ENCODE measurements around the gene EPM2A. TPM values are rescaled to one million over a fixed set of nuclear protein-coding genes. Genes with fewer than 3 reads are reported as not detected.

EPM2A gene
- total RNA-seq, 1 experiment from 2014 or later, result 2.5 TPM

DNA sequence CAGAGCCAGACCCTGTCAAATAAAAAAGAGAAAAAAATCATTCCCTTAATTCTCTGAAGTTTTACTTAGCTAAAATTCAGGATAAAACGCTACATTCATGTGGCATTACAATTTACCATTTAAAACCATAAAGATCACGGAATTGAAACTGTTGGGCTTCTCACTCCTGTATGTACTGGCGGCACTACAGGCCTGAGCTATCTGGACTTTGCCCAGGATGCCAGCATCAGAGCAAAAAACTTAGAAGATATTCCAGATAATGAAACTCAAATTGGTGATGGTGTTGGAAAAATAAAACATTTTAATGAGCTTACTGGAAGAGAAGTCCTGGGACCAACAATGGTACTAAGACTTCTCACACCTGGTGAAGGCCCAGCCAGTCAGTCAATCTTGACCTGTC is 14.2 kb downstream of the EPM2A start:
- no peaks in the 10 kb centered on the region for H3K36me3 Mint-ChIP-seq (ENCODE audit: insufficient read depth, unreplicated experiment)
- TF ChIP-seq, protein P1, sequence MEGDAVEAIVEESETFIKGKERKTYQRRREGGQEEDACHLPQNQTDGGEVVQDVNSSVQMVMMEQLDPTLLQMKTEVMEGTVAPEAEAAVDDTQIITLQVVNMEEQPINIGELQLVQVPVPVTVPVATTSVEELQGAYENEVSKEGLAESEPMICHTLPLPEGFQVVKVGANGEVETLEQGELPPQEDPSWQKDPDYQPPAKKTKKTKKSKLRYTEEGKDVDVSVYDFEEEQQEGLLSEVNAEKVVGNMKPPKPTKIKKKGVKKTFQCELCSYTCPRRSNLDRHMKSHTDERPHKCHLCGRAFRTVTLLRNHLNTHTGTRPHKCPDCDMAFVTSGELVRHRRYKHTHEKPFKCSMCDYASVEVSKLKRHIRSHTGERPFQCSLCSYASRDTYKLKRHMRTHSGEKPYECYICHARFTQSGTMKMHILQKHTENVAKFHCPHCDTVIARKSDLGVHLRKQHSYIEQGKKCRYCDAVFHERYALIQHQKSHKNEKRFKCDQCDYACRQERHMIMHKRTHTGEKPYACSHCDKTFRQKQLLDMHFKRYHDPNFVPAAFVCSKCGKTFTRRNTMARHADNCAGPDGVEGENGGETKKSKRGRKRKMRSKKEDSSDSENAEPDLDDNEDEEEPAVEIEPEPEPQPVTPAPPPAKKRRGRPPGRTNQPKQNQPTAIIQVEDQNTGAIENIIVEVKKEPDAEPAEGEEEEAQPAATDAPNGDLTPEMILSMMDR (IDR thresholded peaks at IDR 0.05; ENCODE audit: unreplicated experiment), result no peak
- intact Hi-C loops (cut with micrococcal nuclease; ENCODE audit: unreplicated experiment), result no loop called here
- H3K4me3 Mint-ChIP-seq (ENCODE audit: low read depth, unreplicated experiment), result no peak overlapping the region
- no peaks in the 10 kb centered on the region for H3K4me1 Mint-ChIP-seq (ENCODE audit: low read depth, unreplicated experiment)
- no TSS peak for BruUV-seq (replicated peaks)
- CTCF ChIA-PET, result no interaction called here
- H3K9me3 Mint-ChIP-seq (ENCODE audit: low read depth, unreplicated experiment), result peaks cover 5% of the 10 kb centered on the region
- no peak for DNase-seq
- no peak overlapping the region for H3K27ac Mint-ChIP-seq (ENCODE audit: unreplicated experiment)
- H3K27me3 Mint-ChIP-seq (ENCODE audit: unreplicated experiment), result no peaks in the 10 kb centered on the region

DNA sequence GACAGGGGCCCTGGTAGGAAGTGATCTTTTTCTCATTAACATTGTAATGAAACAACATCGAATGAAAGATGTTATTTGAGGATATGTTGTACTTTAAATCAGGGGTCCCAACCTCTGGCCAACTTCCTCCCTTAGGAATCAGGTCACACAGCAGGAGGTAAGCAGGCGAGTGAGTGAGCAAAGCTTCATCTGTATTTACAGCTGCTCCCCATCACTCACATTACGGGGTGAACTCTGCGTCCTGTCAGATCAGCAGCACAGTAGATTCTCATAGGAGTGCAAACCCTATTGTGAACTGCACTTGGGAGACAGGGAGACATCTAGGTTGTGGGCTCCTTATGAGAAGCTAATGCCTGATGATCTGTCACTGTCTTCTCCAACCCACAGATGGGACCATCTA is 19.9 kb downstream of the EPM2A start:
- no peak overlapping the region for H3K27ac Mint-ChIP-seq (ENCODE audit: unreplicated experiment)
- no peak for DNase-seq
- no peaks in the 10 kb centered on the region for H3K27me3 Mint-ChIP-seq (ENCODE audit: unreplicated experiment)
- intact Hi-C loops (cut with micrococcal nuclease; ENCODE audit: unreplicated experiment), result no loop called here
- H3K4me3 Mint-ChIP-seq (ENCODE audit: low read depth, unreplicated experiment), result no peak overlapping the region
- no peaks in the 10 kb centered on the region for H3K36me3 Mint-ChIP-seq (ENCODE audit: insufficient read depth, unreplicated experiment)
- TF ChIP-seq, protein P1 (IDR thresholded peaks at IDR 0.05; ENCODE audit: unreplicated experiment), result no peak
- H3K4me1 Mint-ChIP-seq (ENCODE audit: low read depth, unreplicated experiment), result no peaks in the 10 kb centered on the region
- H3K9me3 Mint-ChIP-seq (ENCODE audit: low read depth, unreplicated experiment), result peaks cover 5% of the 10 kb centered on the region
- CTCF ChIA-PET, result no interaction called here
- no TSS peak for BruUV-seq (replicated peaks)

DNA sequence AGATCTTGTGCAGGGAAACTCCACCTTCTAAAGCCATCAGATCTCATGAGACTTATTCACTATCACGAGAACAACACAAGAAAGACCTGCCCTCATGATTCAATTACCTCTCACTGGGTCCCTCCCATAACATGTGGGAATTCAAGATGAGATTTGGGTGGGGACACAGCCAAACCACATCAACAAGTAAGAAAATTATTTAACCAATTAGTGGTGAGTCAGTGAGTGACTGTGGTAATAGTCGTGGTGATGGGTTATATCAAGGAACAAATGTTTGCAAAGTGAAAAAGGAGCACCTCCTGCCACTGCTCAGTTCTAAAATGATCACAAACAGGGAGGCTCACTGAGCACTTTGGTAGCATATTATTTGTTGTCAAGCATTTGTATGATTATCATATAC is 20.6 kb downstream of the EPM2A start:
- Mint-ChIP-seq H3K36me3 (ENCODE audit: insufficient read depth, unreplicated experiment) (no peaks in the 10 kb centered on the region), H3K27ac (ENCODE audit: unreplicated experiment) (no peak overlapping the region), H3K27me3 (ENCODE audit: unreplicated experiment) (no peaks in the 10 kb centered on the region), H3K4me1 (ENCODE audit: low read depth, unreplicated experiment) (no peaks in the 10 kb centered on the region), H3K9me3 (ENCODE audit: low read depth, unreplicated experiment) (peaks cover 5% of the 10 kb centered on the region), H3K4me3 (ENCODE audit: low read depth, unreplicated experiment) (no peak overlapping the region)
- intact Hi-C loops (cut with micrococcal nuclease; ENCODE audit: unreplicated experiment), result no loop called here
- DNase-seq, result no peak
- TF ChIP-seq, protein P1 (IDR thresholded peaks at IDR 0.05; ENCODE audit: unreplicated experiment), result no peak
- no TSS peak for BruUV-seq (replicated peaks)
- CTCF ChIA-PET, result no interaction called here

- H3K4me1 Mint-ChIP-seq (ENCODE audit: low read depth, unreplicated experiment), result no peaks in the 10 kb centered on the region
- no peaks in the 10 kb centered on the region for H3K27me3 Mint-ChIP-seq (ENCODE audit: unreplicated experiment)
- no TSS peak for BruUV-seq (replicated peaks)
- no peak overlapping the region for H3K27ac Mint-ChIP-seq (ENCODE audit: unreplicated experiment)
- H3K36me3 Mint-ChIP-seq (ENCODE audit: insufficient read depth, unreplicated experiment), result no peaks in the 10 kb centered on the region
- CTCF ChIA-PET, result no interaction called here
- no peak for DNase-seq
- TF ChIP-seq, protein P1 (IDR thresholded peaks at IDR 0.05; ENCODE audit: unreplicated experiment), result no peak
- H3K9me3 Mint-ChIP-seq (ENCODE audit: low read depth, unreplicated experiment), result peaks cover 5% of the 10 kb centered on the region
- H3K4me3 Mint-ChIP-seq (ENCODE audit: low read depth, unreplicated experiment), result no peak overlapping the region
- intact Hi-C loops (cut with micrococcal nuclease; ENCODE audit: unreplicated experiment), result no loop called here
Measured at GRCh38 chr6:145713773-145714172, 21.5 kb downstream of the EPM2A start.

DNA sequence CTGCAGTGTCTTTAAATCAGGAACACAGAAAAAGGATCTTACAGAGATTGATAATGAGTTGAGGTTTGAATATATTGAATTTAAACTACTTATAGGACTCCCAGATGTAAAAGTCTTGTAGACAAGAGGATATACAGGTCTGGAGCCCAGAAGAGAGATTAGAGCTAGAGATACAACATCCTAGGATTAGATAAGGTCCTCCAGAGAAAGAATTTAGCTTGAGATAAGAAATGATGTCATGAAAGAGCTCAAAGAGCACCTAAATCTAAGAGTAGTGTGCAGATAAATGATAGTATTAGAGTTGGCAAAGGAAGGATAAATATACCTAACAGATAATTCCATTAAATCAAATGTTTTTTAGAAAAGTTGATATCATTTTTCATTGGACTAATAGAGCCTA is 23.9 kb downstream of the EPM2A start:
- CTCF ChIA-PET, result no interaction called here
- TF ChIP-seq, protein P1 (IDR thresholded peaks at IDR 0.05; ENCODE audit: unreplicated experiment), result no peak
- BruUV-seq (replicated peaks), result no TSS peak
- H3K4me1 Mint-ChIP-seq (ENCODE audit: low read depth, unreplicated experiment), result no peaks in the 10 kb centered on the region
- H3K4me3 Mint-ChIP-seq (ENCODE audit: low read depth, unreplicated experiment), result no peak overlapping the region
- H3K27ac Mint-ChIP-seq (ENCODE audit: unreplicated experiment), result no peak overlapping the region
- intact Hi-C loops (cut with micrococcal nuclease; ENCODE audit: unreplicated experiment), result no loop called here
- DNase-seq, result no peak
- H3K36me3 Mint-ChIP-seq (ENCODE audit: insufficient read depth, unreplicated experiment), result no peaks in the 10 kb centered on the region
- no peaks in the 10 kb centered on the region for H3K9me3 Mint-ChIP-seq (ENCODE audit: low read depth, unreplicated experiment)
- H3K27me3 Mint-ChIP-seq (ENCODE audit: unreplicated experiment), result no peaks in the 10 kb centered on the region
